GM21576 (cell line): ENCODE measurements around the gene TSPAN15.

Experiments
- ATAC-seq: cut with Tn5 transposase; IDR thresholded peaks from one replicate; pipeline ENCODE4 v1.9.1; 2021; ENCODE audit warnings: mild to moderate bottlenecking, moderate library complexity; ENCODE audit not compliant: unreplicated experiment

TSPAN15 gene

GRCh38 chr10:69416695-69417094, 34.6 kb upstream of the TSPAN15 start, which contains the start of gene TACR2:
Gene TACR2 (minus strand): TSS chr10:69416918. CDS start chr10:69416323, 595 bp downstream.
- no peak for ATAC-seq

DNA sequence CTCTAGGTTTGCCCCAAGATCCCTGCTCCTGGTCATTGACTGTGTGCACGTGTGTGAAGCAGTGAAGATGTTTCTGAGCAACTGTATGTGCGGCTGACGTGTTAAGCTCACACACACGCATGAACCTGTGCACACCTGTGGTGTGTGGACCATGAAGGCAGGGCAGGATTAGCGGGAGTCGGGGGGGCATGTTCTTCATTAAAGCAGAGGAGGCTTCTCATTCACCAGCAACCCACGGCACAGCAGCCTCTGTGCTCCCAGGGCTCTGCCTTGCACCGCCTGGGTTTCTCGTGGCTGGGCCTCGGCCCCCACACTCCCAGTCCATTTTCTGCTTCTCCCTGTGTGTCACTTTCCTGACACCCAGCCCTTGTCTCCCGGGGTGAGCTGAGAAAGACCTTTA, 33.7 kb upstream of the TSPAN15 start:
- ATAC-seq, result no peak

DNA sequence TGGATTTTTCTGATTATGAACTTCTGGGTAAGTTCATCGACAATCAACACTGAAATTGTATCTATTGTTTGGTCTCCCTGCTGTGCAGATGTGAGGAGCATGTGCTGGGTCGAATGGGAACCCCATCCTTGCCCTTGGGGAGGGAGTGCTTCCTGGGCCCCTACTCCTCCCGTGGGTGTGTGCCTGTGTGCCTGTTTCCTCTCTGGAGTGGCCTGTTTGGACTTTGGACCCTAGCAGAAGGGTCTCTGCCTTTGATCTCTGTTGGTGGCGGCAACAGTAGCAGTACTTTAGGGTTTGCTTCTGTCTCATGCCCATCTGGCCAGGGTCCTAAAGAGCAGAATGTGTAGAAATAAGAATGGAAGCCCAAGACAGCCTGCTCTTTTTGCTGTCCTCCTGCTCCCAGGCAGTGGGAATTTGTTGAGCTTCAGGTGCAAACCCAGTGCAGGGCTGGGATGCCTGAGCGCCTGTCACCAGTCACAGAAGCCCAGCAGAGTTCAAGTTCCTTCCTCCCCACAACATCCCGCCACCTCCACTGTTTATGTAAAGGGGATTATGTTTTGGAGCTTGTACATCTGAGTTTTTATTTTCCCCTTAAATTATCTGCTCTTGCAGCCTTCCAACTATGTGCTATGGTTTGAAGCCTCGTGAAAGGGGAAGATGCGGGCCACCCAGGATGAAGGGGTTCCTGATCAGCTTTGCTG, 33.1 kb upstream of the TSPAN15 start:
- ATAC-seq, result no peak

DNA sequence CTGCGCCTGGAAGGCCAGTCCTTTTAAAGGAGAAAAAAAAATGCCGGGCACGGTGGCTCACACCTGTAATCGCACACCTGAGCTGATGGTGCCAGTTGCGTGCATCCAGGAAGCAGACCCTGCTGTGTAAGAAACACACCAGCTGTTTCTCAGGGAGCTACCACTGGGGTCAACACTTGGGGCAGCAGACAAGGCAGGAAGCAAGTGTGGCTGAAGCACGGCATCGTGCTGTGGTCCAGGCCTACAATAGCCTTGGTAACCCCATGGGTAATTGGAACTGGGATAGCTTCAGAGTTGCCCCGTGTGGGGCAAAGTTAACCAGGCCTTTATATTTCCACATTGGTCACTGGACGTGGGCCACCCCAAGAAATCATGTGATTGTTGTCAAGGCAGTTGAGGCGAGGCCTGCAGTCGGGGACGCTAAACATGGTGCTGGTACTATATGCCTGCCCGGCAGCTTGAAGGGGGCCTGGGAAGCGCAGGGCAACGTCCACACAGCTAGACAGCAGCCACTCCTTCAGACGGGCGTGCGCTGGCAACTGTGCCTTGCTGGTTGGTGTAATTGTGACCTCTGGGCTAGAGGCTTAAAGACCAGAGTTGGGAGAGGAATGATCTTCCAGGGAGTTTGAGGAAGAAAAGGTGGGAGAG, 32.0 kb upstream of the TSPAN15 start:
- ATAC-seq, result no peak

GRCh38 chr10:69419744-69420126, 31.5 kb upstream of the TSPAN15 start:
- ATAC-seq, result no peak

GRCh38 chr10:69421611-69422308, 29.5 kb upstream of the TSPAN15 start:
- ATAC-seq, result no peak

GRCh38 chr10:69422676-69423075, 28.6 kb upstream of the TSPAN15 start:
- no peak for ATAC-seq

DNA sequence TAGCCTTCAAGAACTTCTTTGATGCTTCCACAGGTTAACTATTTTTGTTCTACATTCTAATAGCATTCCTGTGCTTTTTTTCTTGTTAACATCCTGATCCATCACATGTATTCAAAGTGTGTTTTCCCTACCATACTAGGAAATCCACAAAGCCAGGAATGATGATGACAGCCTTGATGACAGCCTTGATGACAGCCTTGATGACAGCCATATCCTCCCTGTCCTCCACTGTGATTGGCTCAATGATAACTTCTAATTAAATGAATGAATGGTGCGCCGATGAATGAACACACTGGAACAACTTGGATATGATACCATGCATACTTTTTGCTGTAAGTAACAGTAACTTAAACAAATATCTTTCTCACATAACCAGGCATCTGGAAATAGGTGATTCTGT, 26.2 kb upstream of the TSPAN15 start:
- no peak for ATAC-seq

DNA sequence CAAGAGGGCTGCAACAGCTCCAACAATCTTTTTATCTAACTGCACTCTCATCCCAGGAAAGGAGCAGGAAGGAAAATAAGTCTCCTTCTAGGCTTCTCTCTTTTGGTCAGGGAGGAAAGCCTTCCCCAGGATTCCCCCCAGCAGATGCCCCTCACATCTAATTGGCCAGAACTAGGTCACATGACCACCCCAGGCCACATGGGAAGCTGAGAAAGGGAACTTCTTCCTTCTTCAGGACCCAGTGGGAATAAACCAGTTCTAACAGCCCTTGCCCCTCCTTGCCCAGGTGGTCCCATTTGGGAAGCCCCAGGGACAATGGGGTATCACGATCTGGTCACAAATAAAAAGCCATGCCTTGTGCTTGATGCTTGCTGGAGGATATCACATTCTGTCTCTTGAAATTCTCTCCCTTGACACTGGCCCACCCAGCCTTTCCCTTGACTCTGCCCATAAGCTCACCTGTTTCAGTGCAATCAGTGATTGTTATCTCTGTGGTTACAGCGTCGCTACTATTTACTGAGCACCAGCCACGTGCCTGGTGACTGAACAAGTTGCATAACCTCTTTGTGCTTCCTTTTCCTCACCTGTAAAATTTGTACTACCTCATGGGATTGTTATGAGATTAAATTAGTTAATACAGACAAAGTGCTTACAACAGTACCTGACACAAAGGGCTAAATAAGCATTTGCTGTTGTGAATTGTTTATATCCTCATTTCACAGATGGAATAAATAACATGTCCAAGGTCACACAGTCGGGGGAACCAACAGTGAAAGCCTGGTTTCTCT, 25.6 kb upstream of the TSPAN15 start:
- no peak for ATAC-seq

DNA sequence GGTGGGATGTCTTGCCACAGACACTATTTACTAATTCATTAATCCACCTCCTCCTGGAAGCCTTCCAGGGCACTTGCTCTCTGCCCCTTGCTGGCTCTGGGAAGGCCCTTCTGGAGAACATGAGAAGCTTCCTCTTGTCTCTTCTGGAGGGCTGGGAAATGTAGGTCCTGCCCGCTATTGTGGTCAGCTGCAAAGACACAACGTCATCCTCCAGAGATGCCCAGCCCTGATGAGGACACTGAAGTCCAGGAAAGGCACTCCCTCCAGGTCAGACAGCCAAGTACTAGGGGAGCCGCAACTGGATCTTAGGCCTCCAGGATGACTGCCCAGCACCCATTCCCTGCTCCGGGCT, 24.9 kb upstream of the TSPAN15 start:
- no peak for ATAC-seq

DNA sequence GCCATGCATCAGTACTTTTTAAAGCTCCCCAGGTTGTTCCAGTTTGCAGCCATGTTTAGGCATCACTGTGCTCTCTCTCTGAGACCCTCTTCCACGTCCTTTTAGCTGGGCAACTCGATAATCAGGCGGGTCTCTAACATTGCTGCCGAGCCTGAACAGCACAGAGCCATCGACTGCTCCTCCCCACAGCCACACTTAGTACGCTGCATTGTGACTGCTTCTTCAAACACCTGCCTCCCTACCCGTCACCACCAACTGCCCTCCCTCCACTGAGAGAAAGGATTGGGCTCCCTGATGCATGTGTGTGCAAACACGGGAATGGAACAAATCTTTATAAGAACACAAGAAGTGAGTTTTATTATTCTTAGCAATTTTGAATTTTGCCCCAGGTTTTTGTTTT, 23.1 kb upstream of the TSPAN15 start:
- ATAC-seq, result no peak

GRCh38 chr10:69434169-69434568, 17.1 kb upstream of the TSPAN15 start:
- no peak for ATAC-seq

DNA sequence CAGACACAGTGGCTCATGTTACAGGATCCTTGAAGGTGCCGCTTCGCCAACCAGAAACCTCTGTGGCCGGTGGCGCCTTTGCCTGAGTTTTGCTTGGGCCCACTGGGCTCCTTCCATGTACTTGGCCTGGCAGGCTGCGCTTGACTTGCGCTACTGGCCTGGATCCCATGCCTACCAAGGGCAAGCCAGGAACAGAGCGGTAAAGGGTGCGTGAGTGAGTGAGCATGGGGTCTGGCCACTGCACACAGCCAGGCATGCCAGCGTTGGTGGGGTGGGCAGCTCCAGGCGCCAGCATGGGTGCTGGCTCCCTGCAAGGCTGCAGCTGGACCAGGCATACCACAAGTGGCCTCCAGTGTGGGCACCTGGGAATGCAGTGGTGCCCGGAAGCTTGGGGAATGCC, 16.3 kb upstream of the TSPAN15 start:
- ATAC-seq, result no peak

- ATAC-seq, result no peak
Measured at GRCh38 chr10:69435966-69436520, 15.2 kb upstream of the TSPAN15 start.

DNA sequence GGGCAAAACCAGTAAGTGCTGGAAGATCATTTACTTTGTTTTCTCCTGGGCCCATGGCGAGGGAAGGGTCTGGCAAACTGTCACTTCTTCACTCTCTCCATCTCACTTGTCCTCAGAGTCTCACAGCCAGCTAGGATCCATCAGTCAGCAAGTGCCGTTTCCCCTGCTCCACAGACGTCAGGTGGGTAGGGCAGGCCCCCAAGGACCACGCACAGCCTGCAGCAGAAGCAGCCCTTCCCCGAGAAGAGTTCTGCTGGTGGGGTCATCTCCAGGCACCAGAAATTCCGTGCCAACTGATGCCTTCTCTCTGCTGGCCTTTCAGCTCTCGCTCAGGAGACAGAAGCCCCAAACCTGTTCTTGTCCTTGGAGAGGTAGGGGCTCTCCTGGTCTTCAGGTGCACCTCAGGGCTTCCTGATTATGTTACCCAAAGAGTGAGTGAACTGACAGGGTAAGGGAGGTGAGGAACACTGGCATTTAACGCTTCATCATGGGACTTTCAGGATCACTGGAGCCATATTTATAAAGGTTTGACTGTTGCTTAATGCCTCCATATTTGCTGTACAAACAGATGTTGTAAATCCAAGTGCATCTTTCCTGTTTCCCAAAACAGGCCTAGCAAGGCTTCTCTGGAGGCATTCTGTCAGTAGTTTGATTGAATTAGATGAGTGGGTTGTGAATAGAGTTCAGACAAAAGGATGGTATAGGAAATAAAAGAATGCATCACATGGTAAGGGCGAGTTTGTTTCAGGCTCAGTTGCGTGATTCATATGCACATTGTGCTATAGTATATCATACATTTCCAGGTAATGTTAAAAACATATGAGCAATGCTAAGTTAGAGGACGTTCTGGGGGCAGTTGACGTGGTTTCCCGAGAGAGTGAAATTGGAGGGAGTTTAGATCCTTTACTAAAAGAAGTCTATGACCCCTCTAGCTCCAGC, 13.7 kb upstream of the TSPAN15 start:
- ATAC-seq, result no peak

DNA sequence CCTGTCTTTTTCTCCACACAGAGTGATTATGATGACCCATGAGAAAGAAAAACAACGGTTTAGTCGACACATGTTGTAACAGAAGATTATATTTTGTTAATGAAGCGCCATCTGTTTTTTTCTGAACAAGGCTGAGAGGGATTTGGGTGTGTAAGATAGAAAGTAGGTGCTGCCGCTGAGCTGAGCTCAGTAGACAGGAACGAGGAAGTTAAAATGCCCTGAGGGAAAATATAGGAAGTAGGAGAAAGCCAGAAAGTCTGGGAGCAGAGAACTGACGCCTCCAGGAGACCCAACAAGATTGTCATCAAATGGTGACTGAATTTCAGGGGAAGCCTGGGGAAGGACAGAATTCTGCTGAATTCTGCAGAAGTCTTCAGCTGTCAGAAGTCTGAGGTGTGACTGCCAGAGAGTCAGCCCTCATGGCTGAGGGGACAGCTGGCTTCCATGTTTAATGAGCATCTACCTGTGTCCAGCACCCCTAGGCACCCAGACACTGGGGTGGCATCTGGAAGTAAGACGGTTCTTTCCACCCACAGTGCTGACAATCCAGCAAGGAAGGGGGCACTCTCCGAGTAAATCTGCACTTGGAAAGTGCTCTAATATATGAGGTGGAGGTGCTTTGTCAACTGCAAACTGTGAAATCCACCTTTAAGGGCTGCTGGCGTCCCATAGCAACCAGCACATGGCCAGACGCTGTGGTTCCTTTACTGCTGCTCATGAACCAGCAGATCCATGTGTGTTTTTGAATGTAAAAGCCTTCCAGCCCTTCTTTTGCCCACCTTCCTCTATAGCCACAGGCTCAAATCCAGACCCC, 12.5 kb upstream of the TSPAN15 start:
- no peak for ATAC-seq

DNA sequence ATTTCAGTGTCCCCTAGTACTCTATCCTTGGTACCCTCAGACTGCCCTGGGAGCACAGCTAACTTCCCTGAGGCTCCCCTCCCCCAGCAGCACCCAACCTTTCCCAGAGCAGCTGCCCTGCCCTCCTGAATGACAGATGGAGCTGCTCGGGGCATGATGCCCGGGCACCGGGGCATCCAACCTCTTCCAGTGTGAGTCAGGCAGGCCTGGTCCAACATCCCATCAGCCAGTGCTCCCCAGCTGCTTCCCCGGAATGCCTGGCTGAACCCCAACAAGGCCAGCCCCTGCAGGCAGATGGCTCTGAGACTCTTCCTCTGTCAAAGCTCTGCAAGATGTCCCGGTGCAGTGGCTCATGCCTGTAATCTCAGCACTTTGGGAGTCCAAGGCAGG, 11.9 kb upstream of the TSPAN15 start:
- ATAC-seq, result no peak

DNA sequence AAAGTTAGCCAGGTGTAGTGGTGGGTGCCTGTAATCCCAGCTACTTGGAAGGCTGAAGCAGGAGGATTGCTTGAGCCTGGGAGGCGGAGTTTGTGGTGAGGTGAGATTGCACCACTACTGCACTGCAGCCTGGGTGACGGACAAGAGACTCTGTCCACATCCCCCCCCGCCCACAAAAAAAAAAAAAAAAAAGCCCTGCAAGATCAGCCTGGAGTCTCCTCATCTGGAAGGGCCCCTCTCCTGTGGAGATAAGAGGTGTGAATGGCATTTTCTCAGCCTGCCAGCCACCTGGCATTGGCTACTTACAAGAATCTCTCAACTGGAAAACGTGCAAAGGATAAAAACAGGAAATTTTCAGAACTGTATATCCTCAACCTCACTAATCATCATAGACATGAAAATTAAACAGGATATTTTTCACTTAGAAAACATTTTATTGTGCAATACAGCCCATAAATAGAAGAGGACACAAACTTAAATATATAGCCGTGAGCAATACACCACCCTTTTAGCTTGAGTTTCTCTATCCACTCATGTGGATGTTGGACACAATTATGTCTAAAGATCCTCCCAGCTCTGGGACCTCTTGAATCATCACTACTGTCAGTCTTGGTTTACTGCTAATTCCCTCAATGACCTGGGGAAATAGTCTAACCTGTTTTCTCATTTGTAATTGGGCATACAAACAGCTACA, 11.3 kb upstream of the TSPAN15 start:
- no peak for ATAC-seq

GRCh38 chr10:69443354-69443753, 7.9 kb upstream of the TSPAN15 start:
- ATAC-seq, result no peak
